Loucy (cell line): ENCODE results near the gene SIRT6.
"Not testable (repeated sequence)": the region's sequence is repeated elsewhere in the genome, so short reads cannot be mapped to it uniquely, and the experiment has no call there.

Experiments
- H2AFZ ChIP-seq: fragments of 200-600 bp; sonication (generic); 2 replicates; pipeline ENCODE4 v1.6.0; 2016; ENCODE audit warnings: antibody characterized with exemption, mild to moderate bottlenecking, low read length, moderate library complexity
- H3F3A ChIP-seq: fragments of 200-600 bp; 2 replicates; pipeline ENCODE4 v1.6.0; 2016; ENCODE audit warnings: antibody characterized with exemption, low read depth, mild to moderate bottlenecking
- H3K27me3 ChIP-seq: fragments of 200-600 bp; sonication (generic); 2 replicates; pipeline ENCODE4 v1.6.1; 2014; ENCODE audit warnings: low read length, mild to moderate bottlenecking; ENCODE audit not compliant: insufficient read depth, poor library complexity, severe bottlenecking
- H3K36me3 ChIP-seq: fragments of 200-600 bp; sonication (generic); 2 replicates; pipeline ENCODE4 v1.6.1; 2016; ENCODE audit warnings: low read length; ENCODE audit not compliant: insufficient read depth
- H3K4me1 ChIP-seq: fragments of 200-600 bp; sonication (generic); 2 replicates; pipeline ENCODE4 v1.5.1; 2014; ENCODE audit warnings: low read length, mild to moderate bottlenecking; ENCODE audit not compliant: insufficient read depth, poor library complexity, severe bottlenecking
- H3K4me2 ChIP-seq: fragments of 200-600 bp; sonication (generic); 2 replicates; pipeline ENCODE4 v1.6.0; 2014; ENCODE audit warnings: antibody characterized with exemption, low read length, low read depth, mild to moderate bottlenecking; ENCODE audit not compliant: poor library complexity, severe bottlenecking
- H3K4me3 ChIP-seq: fragments of 200-600 bp; sonication (generic); 2 replicates; pipeline ENCODE4 v1.5.1; 2014; ENCODE audit warnings: low read length, mild to moderate bottlenecking, mixed read lengths; ENCODE audit not compliant: poor library complexity, severe bottlenecking
- H3K79me2 ChIP-seq: fragments of 200-600 bp; sonication (generic); 2 replicates; pipeline ENCODE4 v1.6.1; 2014; ENCODE audit warnings: low read length; ENCODE audit not compliant: insufficient read depth
- H3K9ac ChIP-seq: fragments of 200-600 bp; sonication (generic); 2 replicates; pipeline ENCODE4 v1.6.0; 2014; ENCODE audit warnings: mild to moderate bottlenecking, low read depth, low read length, moderate library complexity; ENCODE audit not compliant: poor library complexity, severe bottlenecking
- H3K9me2 ChIP-seq: fragments of 200-600 bp; sonication (generic); replicated peaks from 2 replicates; pipeline ENCODE4 v1.6.1; 2016; ENCODE audit warnings: low read depth, low read length, mixed read lengths
- H3K9me3 ChIP-seq: fragments of 200-600 bp; sonication (generic); 2 replicates; pipeline ENCODE4 v1.6.1; 2014; ENCODE audit warnings: mild to moderate bottlenecking, antibody characterized with exemption, low read length, low read depth; ENCODE audit not compliant: insufficient read depth
- H4K20me1 ChIP-seq: fragments of 200-600 bp; sonication (generic); 2 replicates; pipeline ENCODE4 v1.6.0; 2014; ENCODE audit warnings: antibody characterized with exemption, low read length, mild to moderate bottlenecking; ENCODE audit not compliant: insufficient read depth, poor library complexity, severe bottlenecking
- EZH2phosphoT487 ChIP-seq: fragments of 200-600 bp; IDR thresholded peaks from 2 replicates; pipeline ENCODE4 v1.6.1; 2018; ENCODE audit warnings: antibody characterized with exemption, mild to moderate bottlenecking, moderate library complexity, borderline replicate concordance
- TF ChIP-seq, protein P1 (sequence below): fragments of 200-600 bp; sonication (generic); conservative IDR thresholded peaks from 2 replicates; pipeline ENCODE4 v1.5.1; 2014; ENCODE audit warnings: mild to moderate bottlenecking, antibody characterized with exemption, low read length

The SIRT6 gene

GRCh38 chr19:4149518-4150288, 32.7 kb downstream of the SIRT6 start:
- Histone ChIP-seq H3K4me2 (no peak overlapping the region), H3K27me3 (no peaks in the 10 kb centered on the region)

DNA sequence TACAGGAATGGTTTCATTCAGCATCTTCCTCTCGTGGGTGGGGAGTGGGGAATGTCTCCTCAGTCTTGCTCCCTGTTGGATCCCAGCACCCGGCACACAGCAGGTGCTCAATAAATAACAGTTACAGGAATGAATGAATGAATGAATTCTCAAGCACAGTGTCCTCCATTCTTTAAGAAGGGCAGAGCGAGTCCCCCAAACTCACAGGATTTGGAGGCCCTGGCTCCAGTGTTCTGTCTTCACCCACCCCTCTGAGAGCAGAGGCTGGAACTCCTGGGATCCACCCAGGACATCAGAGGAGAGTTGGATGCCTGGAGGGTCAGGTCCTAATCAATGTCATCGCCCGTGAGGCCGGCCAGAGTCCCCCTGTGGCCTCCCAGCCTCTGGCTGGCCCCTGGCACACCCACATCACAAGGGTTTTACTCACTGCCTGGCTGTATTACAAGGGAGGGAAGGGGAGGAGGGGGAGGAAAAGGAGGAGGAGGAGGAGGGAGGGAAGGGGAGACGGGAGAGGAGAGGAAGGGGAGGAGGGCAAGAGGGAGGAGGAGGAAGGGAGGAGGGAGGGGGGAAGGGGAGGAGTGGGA, 37.6 kb downstream of the SIRT6 start:
- no peaks in the 10 kb centered on the region for H3K36me3 ChIP-seq
- H3K27me3 ChIP-seq, result no peaks in the 10 kb centered on the region
- H3K4me3 ChIP-seq, result no peak overlapping the region
- no peaks in the 10 kb centered on the region for H3K4me1 ChIP-seq
- no peak overlapping the region for H3K9ac ChIP-seq
- no peaks in the 10 kb centered on the region for H3K79me2 ChIP-seq
- H3K9me3 ChIP-seq, result no peaks in the 10 kb centered on the region
- H3F3A ChIP-seq, result no peaks in the 10 kb centered on the region
- H4K20me1 ChIP-seq, result no peaks in the 10 kb centered on the region
- no peak overlapping the region for H3K4me2 ChIP-seq
- TF ChIP-seq, protein P1, sequence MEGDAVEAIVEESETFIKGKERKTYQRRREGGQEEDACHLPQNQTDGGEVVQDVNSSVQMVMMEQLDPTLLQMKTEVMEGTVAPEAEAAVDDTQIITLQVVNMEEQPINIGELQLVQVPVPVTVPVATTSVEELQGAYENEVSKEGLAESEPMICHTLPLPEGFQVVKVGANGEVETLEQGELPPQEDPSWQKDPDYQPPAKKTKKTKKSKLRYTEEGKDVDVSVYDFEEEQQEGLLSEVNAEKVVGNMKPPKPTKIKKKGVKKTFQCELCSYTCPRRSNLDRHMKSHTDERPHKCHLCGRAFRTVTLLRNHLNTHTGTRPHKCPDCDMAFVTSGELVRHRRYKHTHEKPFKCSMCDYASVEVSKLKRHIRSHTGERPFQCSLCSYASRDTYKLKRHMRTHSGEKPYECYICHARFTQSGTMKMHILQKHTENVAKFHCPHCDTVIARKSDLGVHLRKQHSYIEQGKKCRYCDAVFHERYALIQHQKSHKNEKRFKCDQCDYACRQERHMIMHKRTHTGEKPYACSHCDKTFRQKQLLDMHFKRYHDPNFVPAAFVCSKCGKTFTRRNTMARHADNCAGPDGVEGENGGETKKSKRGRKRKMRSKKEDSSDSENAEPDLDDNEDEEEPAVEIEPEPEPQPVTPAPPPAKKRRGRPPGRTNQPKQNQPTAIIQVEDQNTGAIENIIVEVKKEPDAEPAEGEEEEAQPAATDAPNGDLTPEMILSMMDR, result no peak
- TF ChIP-seq EZH2phosphoT487, result no peak
- H3K9me2 ChIP-seq, result no peaks in the 10 kb centered on the region
- no peak overlapping the region for H2AFZ ChIP-seq

More at GRCh38 chr19:4149518-4150288, 32.7 kb downstream of the SIRT6 start:
- H3K4me3 ChIP-seq, result no peak overlapping the region
- H2AFZ ChIP-seq, result no peak overlapping the region
- peaks cover 8% of the 10 kb centered on the region; the same call in 1 of the 2 replicates for H3K79me2 ChIP-seq
- H3K9ac ChIP-seq, result no peak overlapping the region
- H3K4me1 ChIP-seq, result peaks cover 22% of the 10 kb centered on the region
- no peaks in the 10 kb centered on the region for H3K9me3 ChIP-seq
- H3K36me3 ChIP-seq, result no peaks in the 10 kb centered on the region
- TF ChIP-seq, protein P1, result no peak
- no peak for TF ChIP-seq EZH2phosphoT487
- H3F3A ChIP-seq, result no peaks in the 10 kb centered on the region
- H4K20me1 ChIP-seq, result no peaks in the 10 kb centered on the region
- no peaks in the 10 kb centered on the region for H3K9me2 ChIP-seq

- not testable (repeated sequence) for H3F3A ChIP-seq, H3K9me3 ChIP-seq, H2AFZ ChIP-seq, H3K4me2 ChIP-seq, H3K27me3 ChIP-seq, H3K4me1 ChIP-seq, H3K4me3 ChIP-seq, H3K36me3 ChIP-seq, H3K9ac ChIP-seq, H3K9me2 ChIP-seq, H3K79me2 ChIP-seq, H4K20me1 ChIP-seq
These were observed 39.4 kb downstream of the SIRT6 start for GRCh38 chr19:4142916-4143315.
